Endothelial cell of umbilical vein (primary cell): ENCODE results near the gene RAD52. TPM values are rescaled to one million over a fixed set of nuclear protein-coding genes. Genes with fewer than 3 reads are reported as not detected.

Experiments used
- BruUV-seq: library from RNA; stranded (reverse); fragments of 400-500 nt; replicated peaks from 2 replicates; lab custom pipeline; 2021; lab: Mats Ljungman, UMichigan
- CTCF ChIA-PET: fragments of 300-600, 350-600 bp; sonication (Branson Sonifier 250); formaldehyde crosslinking; loops from one replicate; lab custom pipeline; 2021; ENCODE audit warnings: antibody characterized with exemption, inconsistent platforms; lab: Charles Lee
- POLR2A ChIA-PET: fragments of 300-600, 350-600 bp; sonication (Branson Sonifier 250); formaldehyde crosslinking; loops from one replicate; lab custom pipeline; 2021; ENCODE audit warnings: antibody characterized with exemption, inconsistent platforms; lab: Charles Lee
- DNase-seq: peaks from one replicate; pipeline ENCODE4 v3.0.0-alpha.2; 2011; ENCODE audit warnings: low read depth, low spot score
- FAIRE-seq: peaks from 2 replicates; lab custom pipeline; 2011; peaks lifted over from hg19 to GRCh38; lab: Jason Lieb, UNC
- H2AFZ ChIP-seq: 2 replicates; pipeline ENCODE4 v1.6.0; 2012; ENCODE audit warnings: low read depth, low read length, control low read depth, inconsistent platforms
- H3K27ac ChIP-seq: 2 replicates; pipeline ENCODE4 v1.5.1; 2011; ENCODE audit warnings: low read depth, mild to moderate bottlenecking, control low read depth, low read length, moderate library complexity; ENCODE audit not compliant: insufficient read depth
- H3K27me3 ChIP-seq, 2 experiments: 2 replicates each; pipeline versions ENCODE4 v1.6.0 to v1.6.1; 2011; ENCODE audit warnings: low read length in 2 of 2, mixed read lengths in 1 of 2; ENCODE audit not compliant: control insufficient read depth in 2 of 2, insufficient read depth in 2 of 2
- H3K36me3 ChIP-seq, 2 experiments: 2 replicates in 1 of 2; 3 replicates in 1 of 2; pipeline ENCODE4 v1.5.1; 2011; ENCODE audit warnings: low read length in 2 of 2, mild to moderate bottlenecking in 1 of 2, moderate library complexity in 1 of 2; ENCODE audit not compliant: control insufficient read depth in 2 of 2, insufficient read depth in 2 of 2; ENCODE audit errors: extremely low read depth in 1 of 2
- H3K4me1 ChIP-seq: 3 replicates; pipeline ENCODE4 v1.5.1; 2011; ENCODE audit warnings: mild to moderate bottlenecking, low read length; ENCODE audit not compliant: control insufficient read depth, insufficient read depth; ENCODE audit errors: extremely low read depth
- H3K4me2 ChIP-seq: 2 replicates; pipeline ENCODE4 v1.6.1; 2011; ENCODE audit warnings: low read length, control low read depth, mixed read lengths; ENCODE audit not compliant: insufficient read depth
- H3K4me3 ChIP-seq, 3 experiments: fragments of 200-600 bp in 1 of 3; sonication (generic), shearing (Covaris generic) in 1 of 3; replicated peaks in 1 of 3; 2 replicates each; pipeline ENCODE4 v1.5.1; 2011 to 2016; ENCODE audit warnings: control low read depth in 3 of 3, low read length in 3 of 3, mild to moderate bottlenecking in 2 of 3, inconsistent platforms in 1 of 3, low read depth in 1 of 3, moderate library complexity in 1 of 3; ENCODE audit not compliant: insufficient read depth in 1 of 3
- H3K79me2 ChIP-seq: 2 replicates; pipeline ENCODE4 v1.6.0; 2012; ENCODE audit warnings: low read length, inconsistent platforms; ENCODE audit not compliant: control insufficient read depth, insufficient read depth
- H3K9ac ChIP-seq: replicated peaks from 2 replicates; pipeline ENCODE3; 2011; ENCODE audit warnings: low read length, control low read depth; ENCODE audit not compliant: insufficient read depth; ENCODE audit errors: extremely low read depth
- H3K9me1 ChIP-seq: replicated peaks from 3 replicates; pipeline ENCODE4 v1.6.0; 2011; ENCODE audit warnings: mild to moderate bottlenecking, low read length; ENCODE audit not compliant: control insufficient read depth, insufficient read depth; ENCODE audit errors: extremely low read depth
- H3K9me3 ChIP-seq: replicated peaks from 2 replicates; pipeline ENCODE4 v1.5.1; 2012; ENCODE audit warnings: low read length, inconsistent platforms; ENCODE audit not compliant: control insufficient read depth, insufficient read depth
- H4K20me1 ChIP-seq: replicated peaks from 2 replicates; pipeline ENCODE3; 2011; ENCODE audit warnings: mild to moderate bottlenecking, low read length; ENCODE audit not compliant: control insufficient read depth, insufficient read depth; ENCODE audit errors: extremely low read depth
- EZH2 ChIP-seq: IDR thresholded peaks from 2 replicates; pipeline ENCODE4 v1.6.1; 2012; ENCODE audit warnings: borderline replicate concordance, low read depth, mild to moderate bottlenecking, moderate library complexity, low read length, inconsistent platforms; ENCODE audit not compliant: severe bottlenecking
- FOS ChIP-seq: IDR thresholded peaks from 2 replicates; pipeline ENCODE4 v1.6.1; 2011; ENCODE audit warnings: mild to moderate bottlenecking, low read length, moderate library complexity, borderline replicate concordance; ENCODE audit not compliant: insufficient read depth
- GATA2 ChIP-seq: IDR thresholded peaks from 2 replicates; pipeline ENCODE4 v1.7.0; 2011; ENCODE audit warnings: low read depth, mild to moderate bottlenecking, moderate library complexity, mixed read lengths, low read length; ENCODE audit not compliant: insufficient read length, insufficient read depth
- JUN ChIP-seq: IDR thresholded peaks from 2 replicates; pipeline ENCODE4 v1.6.1; 2011; ENCODE audit warnings: borderline replicate concordance, low read depth; ENCODE audit not compliant: insufficient read length, insufficient read depth
- MAX ChIP-seq: IDR thresholded peaks from 2 replicates; pipeline ENCODE4 v1.6.1; 2011; ENCODE audit not compliant: insufficient read depth, insufficient read length
- MYC ChIP-seq: IDR thresholded peaks from one replicate; pipeline ENCODE4 v1.6.1; 2011; ENCODE audit warnings: mild to moderate bottlenecking, low read depth, low read length
- POLR2A ChIP-seq: IDR thresholded peaks from 2 replicates; pipeline ENCODE4 v1.6.1; 2012; ENCODE audit warnings: low read depth, mild to moderate bottlenecking, control low read depth, low read length
- POLR2AphosphoS5 ChIP-seq: IDR thresholded peaks from 2 replicates; pipeline ENCODE4 v1.6.1; 2012; ENCODE audit warnings: low read depth, mild to moderate bottlenecking, control low read depth, low read length, moderate library complexity; ENCODE audit not compliant: insufficient read depth
- dilution Hi-C: fragments of 300-500 bp; cut with MboI; formaldehyde crosslinking; loops from one replicate; pipeline ENCODE4 v1.15.0; 2019; ENCODE audit warnings: low sequenced_read_pairs; ENCODE audit not compliant: extremely low pct_ligation_motif_present
- intact Hi-C: fragments of 100-400 bp; cut with micrococcal nuclease; formaldehyde crosslinking; loops from one replicate; pipeline ENCODE4 v1.10.0; 2022
- polyA plus RNA-seq, 4 experiments: library from polyadenylated mRNA; depleted of rRNA in 3 of 4; stranded (reverse) in 3 of 4; unstranded in 1 of 4; fragments of >200 nt; gene quantifications; 2 replicates each; pipeline versions ENCODE4 v1.2.1 to v1.2.3, GENCODE V29; 2011 to 2012; ENCODE audit warnings: missing spikeins in 1 of 4
- total RNA-seq: library from RNA; stranded (reverse); gene quantifications from 2 replicates; pipeline ENCODE4 v1.2.3, GENCODE V29; 2021
- TF ChIP-seq, protein P1 (sequence below), 2 donors: IDR thresholded peaks; 1 replicate in 1 of 2; 2 replicates in 1 of 2; pipeline ENCODE4 v1.5.1; 2011; ENCODE audit warnings: low read length in 2 of 2, mild to moderate bottlenecking in 2 of 2, moderate library complexity in 2 of 2, control low read depth in 1 of 2, inconsistent platforms in 1 of 2, low read depth in 1 of 2; ENCODE audit not compliant: insufficient read depth in 1 of 2; ENCODE audit errors: extremely low read depth in 1 of 2

Gene RAD52
- total and polyA plus RNA-seq, 2 donors (not counting 3 experiments of a cell fraction or from before 2014, with no cell fraction given) = 9.4 to 16.1 TPM

DNA sequence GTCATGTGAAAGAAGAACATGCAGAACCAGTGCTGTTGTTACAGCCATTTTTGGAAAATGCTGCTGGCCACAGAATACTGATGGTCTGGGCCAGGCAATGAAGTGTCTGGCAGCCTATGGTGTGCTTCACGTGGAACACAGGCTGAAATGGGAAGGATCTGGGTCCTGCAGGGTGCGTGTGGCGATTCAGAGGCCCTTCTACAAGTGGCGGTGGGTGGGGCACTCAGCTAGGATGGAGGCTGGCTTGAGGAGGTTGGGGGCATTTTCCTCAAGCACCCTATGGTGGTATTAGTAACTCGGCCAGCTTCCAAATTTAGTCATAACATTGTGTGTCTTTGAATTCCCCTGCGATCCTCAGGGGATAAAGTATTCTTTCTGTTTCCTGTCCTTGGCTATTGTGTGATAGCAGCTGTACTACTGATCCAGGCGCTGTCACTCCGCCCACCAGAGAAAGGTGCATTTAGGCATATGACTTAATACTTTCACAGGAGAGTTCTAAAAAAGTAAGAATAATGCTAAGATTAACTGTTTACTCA, 9.2 kb upstream of the RAD52 start:
- BruUV-seq = no TSS peak

GRCh38 chr12:955939-956338, 6.4 kb upstream of the RAD52 start:
- no TSS peak for BruUV-seq
- no peaks in the 10 kb centered on the region for H3K36me3 ChIP-seq
- DNase-seq = no peak
- TF ChIP-seq EZH2 = no peak
- no peak for TF ChIP-seq GATA2
- TF ChIP-seq JUN = no peak
- TF ChIP-seq, protein P1, sequence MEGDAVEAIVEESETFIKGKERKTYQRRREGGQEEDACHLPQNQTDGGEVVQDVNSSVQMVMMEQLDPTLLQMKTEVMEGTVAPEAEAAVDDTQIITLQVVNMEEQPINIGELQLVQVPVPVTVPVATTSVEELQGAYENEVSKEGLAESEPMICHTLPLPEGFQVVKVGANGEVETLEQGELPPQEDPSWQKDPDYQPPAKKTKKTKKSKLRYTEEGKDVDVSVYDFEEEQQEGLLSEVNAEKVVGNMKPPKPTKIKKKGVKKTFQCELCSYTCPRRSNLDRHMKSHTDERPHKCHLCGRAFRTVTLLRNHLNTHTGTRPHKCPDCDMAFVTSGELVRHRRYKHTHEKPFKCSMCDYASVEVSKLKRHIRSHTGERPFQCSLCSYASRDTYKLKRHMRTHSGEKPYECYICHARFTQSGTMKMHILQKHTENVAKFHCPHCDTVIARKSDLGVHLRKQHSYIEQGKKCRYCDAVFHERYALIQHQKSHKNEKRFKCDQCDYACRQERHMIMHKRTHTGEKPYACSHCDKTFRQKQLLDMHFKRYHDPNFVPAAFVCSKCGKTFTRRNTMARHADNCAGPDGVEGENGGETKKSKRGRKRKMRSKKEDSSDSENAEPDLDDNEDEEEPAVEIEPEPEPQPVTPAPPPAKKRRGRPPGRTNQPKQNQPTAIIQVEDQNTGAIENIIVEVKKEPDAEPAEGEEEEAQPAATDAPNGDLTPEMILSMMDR (IDR thresholded peaks at IDR 0.05; ENCODE audit: extremely low read depth in 1 of 2, insufficient read depth in 1 of 2, low read depth in 1 of 2, low read length in 2 of 2) = no peak
- no peak for TF ChIP-seq POLR2A
- no peak for TF ChIP-seq POLR2AphosphoS5
- TF ChIP-seq FOS = no peak
- TF ChIP-seq MAX = no peak
- no peak for TF ChIP-seq MYC
- no peaks in the 10 kb centered on the region for H3K9me3 ChIP-seq
- H3K4me2 ChIP-seq = no peak overlapping the region
- CTCF ChIA-PET = interaction anchor here (1.1 kb wide), 1 partner anchor 137 kb away, joined by 5 read pairs; no protein-coding TSS in a partner anchor
- H3K79me2 ChIP-seq = no peaks in the 10 kb centered on the region
- no peak for FAIRE-seq
- POLR2A ChIA-PET = no interaction called here
- H3K27me3 ChIP-seq = no peaks in the 10 kb centered on the region
- H3K9ac ChIP-seq = no peak overlapping the region
- H3K9me1 ChIP-seq = no peaks in the 10 kb centered on the region
- no peak overlapping the region for H3K4me3 ChIP-seq
- H2AFZ ChIP-seq = no peak overlapping the region
- H4K20me1 ChIP-seq = no peaks in the 10 kb centered on the region
- H3K4me1 ChIP-seq = peaks cover 17% of the 10 kb centered on the region
- intact Hi-C loops (no loop called here), dilution Hi-C loops (no loop called here)
- no peak overlapping the region for H3K27ac ChIP-seq

More for the DNA sequence above, 9.2 kb upstream of the RAD52 start:
- no peak overlapping the region for H3K4me3 ChIP-seq
- peaks cover 13% of the 10 kb centered on the region for H3K4me1 ChIP-seq
- no peaks in the 10 kb centered on the region for H3K79me2 ChIP-seq
- H3K9ac ChIP-seq = no peak overlapping the region
- CTCF ChIA-PET = interaction anchor here (2.6 to 2.7 kb wide), 2 partner anchors 9 to 134 kb away, joined by 11 read pairs; partner anchors contain the start of gene RAD52
- H2AFZ ChIP-seq = peak overlapping the region; percentile 77
- DNase-seq (peak; percentile 61), FAIRE-seq (peak; percentile 26)
- H3K27me3 ChIP-seq = no peaks in the 10 kb centered on the region
- dilution Hi-C loops (no loop called here), intact Hi-C loops (no loop called here)
- TF ChIP-seq MAX (no peak), GATA2 (no peak)
- no peaks in the 10 kb centered on the region for H3K36me3 ChIP-seq
- no peaks in the 10 kb centered on the region for H3K9me3 ChIP-seq
- POLR2A ChIA-PET = no interaction called here
- H3K4me2 ChIP-seq = no peak overlapping the region
- no peaks in the 10 kb centered on the region for H4K20me1 ChIP-seq
- no peaks in the 10 kb centered on the region for H3K9me1 ChIP-seq
- H3K27ac ChIP-seq = no peak overlapping the region
